K562 treated with DMSO at 1 percent for 12 hours (cell line): Measurements from ENCODE around the gene NRBP1. TPM values are rescaled to one million over a fixed set of nuclear protein-coding genes. Genes with fewer than 3 reads are reported as not detected.

ENCODE experiments used
- total RNA-seq: library from RNA; unstranded; fragments of 300-600 nt; gene quantifications from 2 replicates; pipeline ENCODE4 v1.2.3, GENCODE V29; 2022; ENCODE audit not compliant: insufficient read depth

Gene NRBP1
- 51.5 and 71.6 TPM in 2 replicates for total RNA-seq

GRCh38 chr2:27428213-27428977 lies at the start of gene NRBP1:
TSS of gene NRBP1 (plus strand) at chr2:27428631. CDS start at chr2:27433274, 4,643 bp downstream.

GRCh38 chr2:27380626-27381545 lies 47.5 kb upstream of the NRBP1 start, which contains the start of gene ZNF513:
TSS of gene ZNF513 (minus strand) at chr2:27380734. CDS start at chr2:27380526, 208 bp downstream.

GRCh38 chr2:27409321-27410073 lies 18.9 kb upstream of the NRBP1 start, which contains the start of gene PPM1G:
TSS of gene PPM1G (minus strand) at chr2:27409591. CDS start at chr2:27409422, 169 bp downstream.

GRCh38 chr2:27441958-27442919 lies 13.8 kb downstream of the NRBP1 start, which contains the start of gene KRTCAP3:
TSS of gene KRTCAP3 (plus strand) at chr2:27442381. CDS start at chr2:27442413, 32 bp downstream.

GRCh38 chr2:27489498-27490397 lies 61.3 kb downstream of the NRBP1 start, which contains the start of gene IFT172:
TSS of gene IFT172 (minus strand) at chr2:27489743. CDS start at chr2:27489653, 90 bp downstream.

Other genes starting within 250 kb of the NRBP1 start
- 90.6 and 94.9 TPM in 2 replicates for gene ATRAID, start 216.6 kb upstream of the NRBP1 start, total RNA-seq
- gene SLC5A6, start 216.4 kb upstream of the NRBP1 start, total RNA-seq, result 16.8 and 39.2 TPM in 2 replicates
- 24.7 and 44.2 TPM in 2 replicates for gene CAD, start 211.3 kb upstream of the NRBP1 start, total RNA-seq
- 1.9 and 3.6 TPM in 2 replicates for gene SLC30A3, start 165.6 kb upstream of the NRBP1 start, total RNA-seq
- not detected in 2 replicates for gene DNAJC5G, start 153.2 kb upstream of the NRBP1 start, total RNA-seq
- not detected in 2 replicates for gene TRIM54, start 146.2 kb upstream of the NRBP1 start, total RNA-seq
- gene UCN, start 120.2 kb upstream of the NRBP1 start, total RNA-seq, result 10.6 and 12.6 TPM in 2 replicates
- gene MPV17, start 105.5 kb upstream of the NRBP1 start, total RNA-seq, result 51.4 and 75.4 TPM in 2 replicates
- 28.5 and 55.0 TPM in 2 replicates for gene GTF3C2, start 71.9 kb upstream of the NRBP1 start, total RNA-seq
- gene EIF2B4, start 58.3 kb upstream of the NRBP1 start, total RNA-seq, result 65.5 and 71.2 TPM in 2 replicates
- 67.7 and 71.0 TPM in 2 replicates for gene SNX17, start 58.0 kb upstream of the NRBP1 start, total RNA-seq
- 9.7 and 14.6 TPM in 2 replicates for gene ZNF513, start 47.9 kb upstream of the NRBP1 start, total RNA-seq
- 98.2 and 115 TPM in 2 replicates for gene PPM1G, start 19.0 kb upstream of the NRBP1 start, total RNA-seq
- gene KRTCAP3, start 13.8 kb downstream of the NRBP1 start, total RNA-seq, result 2.6 TPM in 1 of 2 replicates, not detected in the other
- gene IFT172, start 61.1 kb downstream of the NRBP1 start, total RNA-seq, result 9.0 and 15.1 TPM in 2 replicates
- 18.8 and 20.6 TPM in 2 replicates for gene FNDC4, start 66.6 kb downstream of the NRBP1 start, total RNA-seq
- gene GCKR, start 68.2 kb downstream of the NRBP1 start, total RNA-seq, result not detected in 2 replicates
- 9.5 and 44.1 TPM in 2 replicates for gene ZNF512, start 154.4 kb downstream of the NRBP1 start, total RNA-seq
- gene CCDC121, start 200.4 kb downstream of the NRBP1 start, total RNA-seq, result 5.9 and 6.7 TPM in 2 replicates
- gene GPN1, start 200.4 kb downstream of the NRBP1 start, total RNA-seq, result 30.4 and 46.3 TPM in 2 replicates
- gene SUPT7L, start 235.0 kb downstream of the NRBP1 start, total RNA-seq, result 20.9 and 40.2 TPM in 2 replicates
- 23.5 and 41.8 TPM in 2 replicates for gene SLC4A1AP, start 235.3 kb downstream of the NRBP1 start, total RNA-seq